ENCODE results near the gene PHF13. TPM values are rescaled to one million over a fixed set of nuclear protein-coding genes. Genes with fewer than 3 reads are reported as not detected.

Gene PHF13
- total and polyA plus RNA-seq, 2 donors (not counting 1 experiment from before 2014, with no cell fraction given): 12.1 to 13.7 TPM

DNA sequence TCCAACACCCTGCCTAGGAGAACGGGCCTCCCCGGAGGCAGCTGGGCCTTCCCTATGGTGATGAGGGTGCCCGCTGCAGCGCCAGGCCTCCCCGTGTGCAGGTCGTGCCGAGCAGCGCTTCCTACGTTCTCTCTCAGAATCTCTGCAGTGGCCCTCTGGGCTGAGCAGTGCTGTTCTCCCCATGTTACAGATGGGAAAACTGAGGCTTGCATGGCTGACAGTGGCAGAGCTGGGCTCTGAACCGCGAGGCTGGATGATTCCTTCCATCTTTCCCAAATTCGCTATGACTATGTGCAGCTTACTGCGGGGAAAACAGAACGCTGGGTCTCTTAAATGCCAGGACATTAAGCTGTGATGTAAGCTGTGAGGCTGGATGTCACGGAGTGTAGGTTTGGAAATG, 19.7 kb upstream of the PHF13 start:
- no peaks in the 10 kb centered on the region for H3K4me1 ChIP-seq (ENCODE audit: control insufficient read depth, extremely low read depth, insufficient read depth, low read length)
- no peak overlapping the region for H3K9ac ChIP-seq (ENCODE audit: insufficient read depth, low read length)
- no peaks in the 10 kb centered on the region for H4K20me1 ChIP-seq (ENCODE audit: control insufficient read depth, extremely low read depth, insufficient read depth, low read length)
- no peak overlapping the region for H2AFZ ChIP-seq (ENCODE audit: low read length)
- TF ChIP-seq EZH2 (IDR thresholded peaks at IDR 0.05; ENCODE audit: low read length, missing control alignments) (no peak), CTCF (conservative IDR thresholded peaks at IDR 0.05 in 1 of 2, IDR thresholded peaks at IDR 0.05 in 1 of 2; ENCODE audit: low read depth in 1 of 2, low read length in 2 of 2) (no peak)
- peaks cover 42% of the 10 kb centered on the region for H3K79me2 ChIP-seq (ENCODE audit: control insufficient read depth, insufficient read depth, low read length)
- no peak overlapping the region for H3K4me2 ChIP-seq (ENCODE audit: extremely low read depth, insufficient read depth, low read length)
- H3K27me3 ChIP-seq (ENCODE audit: control insufficient read depth, insufficient read depth, low read length): no peaks in the 10 kb centered on the region
- H3K36me3 ChIP-seq (ENCODE audit: control insufficient read depth, insufficient read depth, low read length): peaks cover 35% of the 10 kb centered on the region
- H3K27ac ChIP-seq (ENCODE audit: insufficient read depth, low read length): no peak overlapping the region
- H3K4me3 ChIP-seq (replicated peaks in 1 of 4; ENCODE audit: control extremely low read depth in 1 of 4, insufficient read depth in 1 of 4, low read depth in 3 of 4, low read length in 4 of 4): no peak overlapping the region
- DNase-seq (ENCODE audit: low read depth in 2 of 2): no peak
- H3K9me3 ChIP-seq (ENCODE audit: control insufficient read depth, insufficient read depth, low read depth, low read length): no peaks in the 10 kb centered on the region

- no peak for TF ChIP-seq EZH2 (IDR thresholded peaks at IDR 0.05; ENCODE audit: low read length, missing control alignments)
- no peak for TF ChIP-seq CTCF (conservative IDR thresholded peaks at IDR 0.05 in 1 of 2, IDR thresholded peaks at IDR 0.05 in 1 of 2; ENCODE audit: low read depth in 1 of 2, low read length in 2 of 2)
- H3K4me2 ChIP-seq (ENCODE audit: extremely low read depth, insufficient read depth, low read length): no peak overlapping the region
- no peak overlapping the region for H3K4me3 ChIP-seq (replicated peaks in 1 of 4; ENCODE audit: control extremely low read depth in 1 of 4, insufficient read depth in 1 of 4, low read depth in 3 of 4, low read length in 4 of 4)
- H3K79me2 ChIP-seq (ENCODE audit: control insufficient read depth, insufficient read depth, low read length): peaks cover 55% of the 10 kb centered on the region
- H3K9ac ChIP-seq (ENCODE audit: insufficient read depth, low read length): no peak overlapping the region
- peaks cover 42% of the 10 kb centered on the region for H3K36me3 ChIP-seq (ENCODE audit: control insufficient read depth, insufficient read depth, low read length)
- H3K27ac ChIP-seq (ENCODE audit: insufficient read depth, low read length): no peak overlapping the region
- DNase-seq (ENCODE audit: low read depth in 2 of 2): no peak
- H3K27me3 ChIP-seq (ENCODE audit: control insufficient read depth, insufficient read depth, low read length): no peaks in the 10 kb centered on the region
- no peaks in the 10 kb centered on the region for H3K9me3 ChIP-seq (ENCODE audit: control insufficient read depth, insufficient read depth, low read depth, low read length)
- no peaks in the 10 kb centered on the region for H3K4me1 ChIP-seq (ENCODE audit: control insufficient read depth, extremely low read depth, insufficient read depth, low read length)
- H4K20me1 ChIP-seq (ENCODE audit: control insufficient read depth, extremely low read depth, insufficient read depth, low read length): no peaks in the 10 kb centered on the region
- no peak overlapping the region for H2AFZ ChIP-seq (ENCODE audit: low read length)
These were observed 18.4 kb upstream of the PHF13 start for GRCh38 chr1:6594977-6595740.

DNA sequence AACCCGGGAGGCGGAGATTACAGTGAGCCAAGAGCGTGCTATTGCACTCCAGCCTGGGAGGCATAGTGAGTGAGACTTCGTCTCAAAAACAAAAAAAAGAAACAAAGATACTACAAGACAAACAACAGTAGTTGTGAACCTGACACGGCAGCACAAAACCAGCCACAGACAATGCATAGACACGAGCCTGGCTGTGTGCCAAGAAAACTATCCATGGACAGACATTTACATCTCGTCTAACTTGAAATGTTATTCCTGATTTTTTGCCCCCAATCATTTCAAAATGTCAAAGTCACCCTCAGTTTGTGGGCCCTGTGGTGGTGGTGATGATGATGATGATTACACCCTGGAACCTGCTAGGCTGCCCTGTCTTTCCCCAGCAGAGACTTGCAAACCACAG, 17.2 kb upstream of the PHF13 start:
- no peak overlapping the region for H3K27ac ChIP-seq (ENCODE audit: insufficient read depth, low read length)
- no peaks in the 10 kb centered on the region for H3K9me3 ChIP-seq (ENCODE audit: control insufficient read depth, insufficient read depth, low read depth, low read length)
- H2AFZ ChIP-seq (ENCODE audit: low read length): no peak overlapping the region
- H3K4me2 ChIP-seq (ENCODE audit: extremely low read depth, insufficient read depth, low read length): no peak overlapping the region
- no peak overlapping the region for H3K4me3 ChIP-seq (replicated peaks in 1 of 4; ENCODE audit: control extremely low read depth in 1 of 4, insufficient read depth in 1 of 4, low read depth in 3 of 4, low read length in 4 of 4)
- no peaks in the 10 kb centered on the region for H3K4me1 ChIP-seq (ENCODE audit: control insufficient read depth, extremely low read depth, insufficient read depth, low read length)
- H3K36me3 ChIP-seq (ENCODE audit: control insufficient read depth, insufficient read depth, low read length): peaks cover 42% of the 10 kb centered on the region
- H3K27me3 ChIP-seq (ENCODE audit: control insufficient read depth, insufficient read depth, low read length): no peaks in the 10 kb centered on the region
- H4K20me1 ChIP-seq (ENCODE audit: control insufficient read depth, extremely low read depth, insufficient read depth, low read length): no peaks in the 10 kb centered on the region
- peaks cover 66% of the 10 kb centered on the region for H3K79me2 ChIP-seq (ENCODE audit: control insufficient read depth, insufficient read depth, low read length)
- TF ChIP-seq EZH2 (IDR thresholded peaks at IDR 0.05; ENCODE audit: low read length, missing control alignments) (no peak), CTCF (conservative IDR thresholded peaks at IDR 0.05 in 1 of 2, IDR thresholded peaks at IDR 0.05 in 1 of 2; ENCODE audit: low read depth in 1 of 2, low read length in 2 of 2) (no peak)
- H3K9ac ChIP-seq (ENCODE audit: insufficient read depth, low read length): no peak overlapping the region
- no peak for DNase-seq (ENCODE audit: low read depth in 2 of 2)

Measured in fibroblast of lung (primary cell).